Kidney (tissue), 14 donors: ENCODE results near the gene IL17RE. TPM values are rescaled to one million over a fixed set of nuclear protein-coding genes. Genes with fewer than 3 reads are reported as not detected.

Source experiments
- DNase-seq, 5 donors: peaks; one replicate each; pipeline ENCODE4 v3.0.0-alpha.2; 2013 to 2020
- FAIRE-seq: peaks from 2 replicates; lab custom pipeline; 2012; peaks lifted over from hg19 to GRCh38; lab: Jason Lieb, UNC
- H3K27ac ChIP-seq, 2 donors: one replicate each; pipeline ENCODE4 v1.7.0; 2013; ENCODE audit warnings: low read depth in 2 of 2, low read length in 2 of 2, inconsistent platforms in 1 of 2
- H3K27me3 ChIP-seq: one replicate; pipeline ENCODE4 v1.7.1; 2013; ENCODE audit warnings: low read length, inconsistent platforms; ENCODE audit not compliant: control insufficient read depth, insufficient read depth
- H3K36me3 ChIP-seq, 3 donors: one replicate each; pipeline versions ENCODE4 v1.7.0 to v1.7.1; 2013; ENCODE audit warnings: low read length in 3 of 3, control low read depth in 1 of 3, inconsistent platforms in 1 of 3; ENCODE audit not compliant: insufficient read depth in 3 of 3, control insufficient read depth in 2 of 3
- H3K4me1 ChIP-seq, 3 donors: one replicate each; pipeline versions ENCODE4 v1.7.0 to v1.7.1; 2013; ENCODE audit warnings: low read length in 3 of 3, inconsistent platforms in 1 of 3, low read depth in 1 of 3; ENCODE audit not compliant: control insufficient read depth in 2 of 3, insufficient read depth in 2 of 3
- H3K4me3 ChIP-seq, 3 donors: one replicate each; pipeline versions ENCODE4 v1.7.0 to v1.8.1; 2013; ENCODE audit warnings: low read length in 3 of 3, control low read depth in 1 of 3, inconsistent platforms in 1 of 3
- H3K9ac ChIP-seq, 3 donors: one replicate each; pipeline versions ENCODE4 v1.7.0 to v1.7.1; 2013; ENCODE audit warnings: low read length in 3 of 3, control low read depth in 1 of 3, inconsistent platforms in 1 of 3
- H3K9me3 ChIP-seq, 3 donors: one replicate each; pipeline versions ENCODE4 v1.7.0 to v1.7.1; 2013; ENCODE audit warnings: low read length in 3 of 3, control low read depth in 1 of 3, inconsistent platforms in 1 of 3; ENCODE audit not compliant: control insufficient read depth in 2 of 3, insufficient read depth in 1 of 3
- CTCF ChIP-seq: IDR thresholded peaks from 3 replicates; pipeline ENCODE4 v1.5.1; 2012; ENCODE audit warnings: mild to moderate bottlenecking, moderate library complexity, borderline replicate concordance; ENCODE audit not compliant: insufficient read depth; ENCODE audit errors: extremely low read depth
- intact Hi-C: fragments of 100-400 bp; cut with DNase I; formaldehyde crosslinking; loops from one replicate; pipeline ENCODE4 v1.11.1; 2022
- polyA plus RNA-seq: library from polyadenylated mRNA; stranded (reverse); fragments of 350-450 nt; fragmentation: Illumina TruSeq; extraction: RNeasy Lipid Tissue Mini Kit (QIAGEN cat#74804); gene quantifications from one replicate; pipeline ENCODE4 v1.2.3, GENCODE V29; 2014; ENCODE audit warnings: low read depth, low replicate concordance; ENCODE audit not compliant: insufficient read depth
- total RNA-seq: library from RNA; stranded (reverse); fragmentation: NEBNext Ultra II Directional; extraction: Animal tissue kit (Norgen Biotek cat#: 25700); gene quantifications from one replicate; pipeline ENCODE4 v1.2.1, GENCODE V29; 2021
- donor health status: control.
- donor health status: control.
- donor health status: control.
- donor health status: control.
- donor health status: control.
- donor health status: DM: yes; HTN: yes; CAD: no.
- donor health status: Normal renal cell carcinoma (clear cell type).

Gene IL17RE
- total and polyA plus RNA-seq, 2 donors from 2014 or later: 7.5 to 8.5 TPM

- no peaks in the 10 kb centered on the region for H3K36me3 ChIP-seq
- TF ChIP-seq CTCF: no peak
- H3K27me3 ChIP-seq: no peaks in the 10 kb centered on the region
- H3K27ac ChIP-seq: no peak overlapping the region
- intact Hi-C loops: no loop called here
- no peak for DNase-seq
- no peak overlapping the region for H3K9ac ChIP-seq
- H3K4me1 ChIP-seq: peaks cover 0 to 33% (median 9%) of the 10 kb centered on the region in 3 donors
- no peak for FAIRE-seq
- H3K9me3 ChIP-seq: no peaks in the 10 kb centered on the region
- no peak overlapping the region for H3K4me3 ChIP-seq
Measured at GRCh38 chr3:9913601-9914000, 11.0 kb downstream of the IL17RE start.

- FAIRE-seq (no peak), DNase-seq (no peak)
- intact Hi-C loops: no loop called here
- no peaks in the 10 kb centered on the region for H3K27me3 ChIP-seq
- H3K36me3 ChIP-seq: no peaks in the 10 kb centered on the region
- TF ChIP-seq CTCF: no peak
- no peak overlapping the region for H3K27ac ChIP-seq
- no peak overlapping the region for H3K4me3 ChIP-seq
- H3K9ac ChIP-seq: peak overlapping the region in 1 of 3 donors; percentile 30
- peaks cover 0 to 30% (median 5%) of the 10 kb centered on the region in 3 donors for H3K4me1 ChIP-seq
- no peaks in the 10 kb centered on the region for H3K9me3 ChIP-seq
Measured at GRCh38 chr3:9914011-9914410, 11.4 kb downstream of the IL17RE start.

- Histone ChIP-seq H3K9me3 (no peaks in the 10 kb centered on the region), H3K36me3 (no peaks in the 10 kb centered on the region), H3K27me3 (no peaks in the 10 kb centered on the region), H3K4me3 (peak overlapping the region in 1 of 3 donors; percentile 76), H3K27ac (peak overlapping the region; percentile 25 to 41), H3K4me1 (peaks cover 0 to 30% (median 2%) of the 10 kb centered on the region in 3 donors), H3K9ac (peak overlapping the region in 1 of 3 donors; percentile 30)
- DNase-seq: no peak
- TF ChIP-seq CTCF: no peak
- intact Hi-C loops: no loop called here
- no peak for FAIRE-seq
Measured at GRCh38 chr3:9914559-9915253, 12.1 kb downstream of the IL17RE start.
